Endodermal cell (in vitro differentiated cells): ENCODE data around the gene MTA1. TPM values are rescaled to one million over a fixed set of nuclear protein-coding genes. Genes with fewer than 3 reads are reported as not detected.

Experiments used
- DNase-seq: peaks from one replicate; pipeline ENCODE4 v3.0.0-alpha.2; 2017
- H3K27ac ChIP-seq: 2 replicates; pipeline ENCODE4 v1.5.1; 2013; ENCODE audit warnings: mild to moderate bottlenecking, low read depth, low read length, moderate library complexity
- H3K27me3 ChIP-seq: 2 replicates; pipeline ENCODE4 v1.6.1; 2013; ENCODE audit warnings: mild to moderate bottlenecking, low read length, moderate library complexity; ENCODE audit not compliant: insufficient read depth, control insufficient read depth, poor library complexity, severe bottlenecking
- H3K36me3 ChIP-seq: 2 replicates; pipeline ENCODE4 v1.7.0; 2013; ENCODE audit warnings: mild to moderate bottlenecking, low read length, moderate library complexity; ENCODE audit not compliant: control insufficient read depth, insufficient read depth
- H3K4me1 ChIP-seq: one replicate; pipeline ENCODE4 v1.7.0; 2013; ENCODE audit warnings: low read length; ENCODE audit not compliant: control insufficient read depth, insufficient read depth
- H3K4me3 ChIP-seq: 2 replicates; pipeline ENCODE4 v1.5.1; 2013; ENCODE audit warnings: mild to moderate bottlenecking, low read length, moderate library complexity
- H3K9ac ChIP-seq: 2 replicates; pipeline ENCODE4 v1.6.1; 2013; ENCODE audit warnings: mild to moderate bottlenecking, low read length, moderate library complexity; ENCODE audit not compliant: poor library complexity, severe bottlenecking; ENCODE audit errors: extremely low read depth
- H3K9me3 ChIP-seq: 2 replicates; pipeline ENCODE4 v1.6.1; 2013; ENCODE audit warnings: mild to moderate bottlenecking, low read length, moderate library complexity; ENCODE audit not compliant: control insufficient read depth
- H3K27ac Mint-ChIP-seq: 2 replicates; pipeline ENCODE4 v1.8.0; 2020; ENCODE audit warnings: mixed read lengths
- H3K27me3 Mint-ChIP-seq: 2 replicates; pipeline ENCODE4 v1.8.0; 2021; ENCODE audit warnings: mild to moderate bottlenecking, mixed read lengths; ENCODE audit not compliant: insufficient read depth
- H3K36me3 Mint-ChIP-seq: 2 replicates; pipeline ENCODE4 v1.8.0; 2020; ENCODE audit warnings: low read depth, mixed read lengths
- H3K4me1 Mint-ChIP-seq: 2 replicates; pipeline ENCODE4 v1.8.0; 2020; ENCODE audit warnings: mixed read lengths
- H3K4me3 Mint-ChIP-seq: 2 replicates; pipeline ENCODE4 v1.8.0; 2020; ENCODE audit warnings: mild to moderate bottlenecking, moderate library complexity, mixed read lengths
- H3K9me3 Mint-ChIP-seq: 2 replicates; pipeline ENCODE4 v1.8.0; 2020; ENCODE audit warnings: mild to moderate bottlenecking, mixed read lengths
- WGBS, 2 experiments: methylation state at CpG; one replicate each; pipeline versions ENCODE4 v1.1.5 to v1.1.7; 2013; ENCODE audit warnings: missing lambda C conversion rate in 2 of 2, mixed read lengths in 1 of 2; ENCODE audit not compliant: insufficient coverage in 1 of 2, insufficient read length in 1 of 2; 5-methylcytosine and 5-hydroxymethylcytosine counted together
- total RNA-seq, 2 donors: library from RNA; stranded (reverse); fragmentation: NEBNext Ultra II Directional in 1 of 2; extraction: Animal tissue kit (Norgen Biotek cat#: 25700) in 1 of 2; gene quantifications; 2 replicates in 1 of 2; 3 replicates in 1 of 2; pipeline ENCODE4 v1.2.1, GENCODE V29; 2021
- TF ChIP-seq, protein P1 (sequence below): fragments of 200-600 bp; sonication (generic); conservative IDR thresholded peaks from 2 replicates; pipeline ENCODE4 v1.5.0; 2021; ENCODE audit warnings: antibody characterized with exemption, mild to moderate bottlenecking

MTA1 gene
- total RNA-seq, 2 donors from 2014 or later, result 245 to 246 TPM

DNA sequence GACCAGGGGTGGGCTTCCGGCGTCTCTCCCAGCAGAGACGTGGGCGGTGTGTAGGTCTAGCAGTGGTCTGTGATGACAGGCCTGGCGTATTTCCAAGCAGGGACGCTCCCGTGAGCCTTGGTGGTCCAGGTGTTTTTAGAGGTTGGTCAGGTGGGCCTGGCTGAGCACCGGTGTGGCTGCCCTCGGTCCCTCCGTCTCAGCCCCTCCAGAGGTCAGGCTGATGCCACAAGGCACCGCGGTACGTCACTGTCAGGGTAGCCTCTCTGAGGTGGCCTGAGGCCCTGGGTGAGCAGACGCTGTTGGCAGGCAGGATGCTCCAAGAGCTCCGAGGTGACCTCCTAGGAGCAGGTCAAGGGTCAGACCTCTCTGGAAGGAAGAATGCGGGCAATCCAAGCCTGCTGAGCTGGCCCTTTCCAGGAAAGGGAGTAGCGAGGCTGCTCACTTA is 13.6 kb downstream of the MTA1 start:
- Histone ChIP-seq H3K36me3 (peaks cover 27% of the 10 kb centered on the region), H3K4me1 (no peaks in the 10 kb centered on the region), H3K27me3 (no peaks in the 10 kb centered on the region), H3K4me3 (no peak overlapping the region), H3K9me3 (peaks cover 6% of the 10 kb centered on the region), H3K9ac (no peak overlapping the region), H3K27ac (no peak overlapping the region)
- TF ChIP-seq, protein P1, sequence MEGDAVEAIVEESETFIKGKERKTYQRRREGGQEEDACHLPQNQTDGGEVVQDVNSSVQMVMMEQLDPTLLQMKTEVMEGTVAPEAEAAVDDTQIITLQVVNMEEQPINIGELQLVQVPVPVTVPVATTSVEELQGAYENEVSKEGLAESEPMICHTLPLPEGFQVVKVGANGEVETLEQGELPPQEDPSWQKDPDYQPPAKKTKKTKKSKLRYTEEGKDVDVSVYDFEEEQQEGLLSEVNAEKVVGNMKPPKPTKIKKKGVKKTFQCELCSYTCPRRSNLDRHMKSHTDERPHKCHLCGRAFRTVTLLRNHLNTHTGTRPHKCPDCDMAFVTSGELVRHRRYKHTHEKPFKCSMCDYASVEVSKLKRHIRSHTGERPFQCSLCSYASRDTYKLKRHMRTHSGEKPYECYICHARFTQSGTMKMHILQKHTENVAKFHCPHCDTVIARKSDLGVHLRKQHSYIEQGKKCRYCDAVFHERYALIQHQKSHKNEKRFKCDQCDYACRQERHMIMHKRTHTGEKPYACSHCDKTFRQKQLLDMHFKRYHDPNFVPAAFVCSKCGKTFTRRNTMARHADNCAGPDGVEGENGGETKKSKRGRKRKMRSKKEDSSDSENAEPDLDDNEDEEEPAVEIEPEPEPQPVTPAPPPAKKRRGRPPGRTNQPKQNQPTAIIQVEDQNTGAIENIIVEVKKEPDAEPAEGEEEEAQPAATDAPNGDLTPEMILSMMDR, result no peak
- H3K9me3 Mint-ChIP-seq, result peaks cover 7% of the 10 kb centered on the region
- no peak overlapping the region for H3K4me3 Mint-ChIP-seq
- H3K4me1 Mint-ChIP-seq, result no peaks in the 10 kb centered on the region
- no peak for DNase-seq
- H3K27me3 Mint-ChIP-seq, result no peaks in the 10 kb centered on the region
- 87 to 89% methylated on average over 14 to 17 of the region's 17 CpGs for WGBS, 2 experiments
- H3K36me3 Mint-ChIP-seq, result peaks cover 62% of the 10 kb centered on the region
- no peak overlapping the region for H3K27ac Mint-ChIP-seq

DNA sequence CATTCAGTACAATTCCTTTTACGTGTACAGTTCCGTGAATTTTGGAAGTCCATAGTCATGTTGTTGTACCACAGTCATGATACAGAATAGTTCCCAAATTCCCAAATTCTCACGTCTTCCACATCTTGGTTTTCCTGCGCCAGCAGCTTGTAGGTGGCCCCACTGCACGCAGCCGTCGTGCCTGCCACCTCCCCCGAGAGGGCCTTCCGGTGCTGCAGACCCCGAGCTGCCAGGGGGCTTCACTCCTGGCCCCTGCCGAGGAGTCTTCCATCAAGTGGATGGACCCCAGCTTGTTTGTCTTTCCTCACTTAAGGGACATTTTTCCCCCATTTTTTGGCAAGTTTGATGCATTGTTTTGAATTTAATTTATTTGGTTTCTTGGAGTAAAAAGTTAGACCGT is 16.8 kb downstream of the MTA1 start:
- no peaks in the 10 kb centered on the region for H3K9me3 Mint-ChIP-seq
- TF ChIP-seq, protein P1, result no peak
- no peak overlapping the region for H3K4me3 Mint-ChIP-seq
- no peaks in the 10 kb centered on the region for H3K27me3 ChIP-seq
- no peaks in the 10 kb centered on the region for H3K27me3 Mint-ChIP-seq
- peaks cover 18% of the 10 kb centered on the region for H3K36me3 ChIP-seq
- no peaks in the 10 kb centered on the region for H3K4me1 ChIP-seq
- no peak overlapping the region for H3K27ac ChIP-seq
- no peaks in the 10 kb centered on the region for H3K9me3 ChIP-seq
- WGBS, 2 experiments, result 94 to 96% methylated on average over 12 of the region's 12 CpGs
- no peak overlapping the region for H3K9ac ChIP-seq
- H3K4me3 ChIP-seq, result no peak overlapping the region
- no peak overlapping the region for H3K27ac Mint-ChIP-seq
- DNase-seq, result no peak
- H3K36me3 Mint-ChIP-seq, result peaks cover 42% of the 10 kb centered on the region
- H3K4me1 Mint-ChIP-seq, result no peaks in the 10 kb centered on the region

DNA sequence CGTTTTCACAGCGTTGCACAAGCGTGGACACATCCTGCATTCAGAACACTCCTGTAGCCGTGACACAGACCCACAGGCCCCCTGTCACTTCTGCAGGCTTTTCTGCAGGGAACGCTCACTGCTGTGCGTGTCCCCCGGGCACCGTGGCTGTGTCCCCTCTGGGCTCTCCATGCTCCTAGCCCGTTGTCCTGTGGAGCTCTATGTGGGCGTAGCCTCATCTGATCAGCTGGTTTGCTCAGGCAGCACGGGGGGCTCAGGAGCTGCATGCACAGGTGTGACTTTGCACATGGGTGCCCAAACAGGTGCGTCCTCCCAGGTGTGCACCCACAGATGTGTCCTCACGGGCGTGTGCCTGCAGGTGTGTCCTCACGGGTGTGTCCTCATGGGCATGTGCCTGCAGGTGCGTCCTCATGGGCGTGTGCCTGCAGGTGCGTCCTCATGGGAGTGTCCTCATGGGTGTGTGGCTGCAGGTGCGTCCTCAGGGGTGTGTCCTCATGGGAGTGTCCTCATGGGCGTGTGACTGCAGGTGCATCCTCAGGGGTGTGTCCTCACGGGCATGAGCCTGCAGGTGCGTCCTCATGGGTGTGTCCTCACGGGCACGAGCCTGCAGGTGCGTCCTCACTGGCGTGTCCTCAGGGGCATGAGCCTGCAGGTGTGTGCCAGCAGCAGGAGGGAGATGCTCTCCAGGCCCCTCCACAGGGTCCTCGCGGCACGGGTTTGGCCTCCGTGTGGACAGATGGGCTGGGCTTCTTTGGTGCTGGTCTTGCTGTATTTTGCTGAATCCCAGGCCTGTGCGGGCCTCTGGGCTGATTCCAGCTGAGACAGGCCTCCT is 17.5 kb downstream of the MTA1 start:
- WGBS, 2 experiments, result 93 to 98% methylated on average over 20 to 31 of the region's 31 CpGs
- no peak overlapping the region for H3K4me3 Mint-ChIP-seq
- H3K4me1 Mint-ChIP-seq, result no peaks in the 10 kb centered on the region
- H3K27me3 Mint-ChIP-seq, result no peaks in the 10 kb centered on the region
- no peaks in the 10 kb centered on the region for H3K27me3 ChIP-seq
- no peak overlapping the region for H3K4me3 ChIP-seq
- peaks cover 42% of the 10 kb centered on the region for H3K36me3 Mint-ChIP-seq
- H3K27ac Mint-ChIP-seq, result no peak overlapping the region
- DNase-seq, result no peak
- TF ChIP-seq, protein P1, result no peak
- no peaks in the 10 kb centered on the region for H3K4me1 ChIP-seq
- peaks cover 17% of the 10 kb centered on the region for H3K36me3 ChIP-seq
- no peaks in the 10 kb centered on the region for H3K9me3 Mint-ChIP-seq
- no peaks in the 10 kb centered on the region for H3K9me3 ChIP-seq
- H3K27ac ChIP-seq, result no peak overlapping the region
- H3K9ac ChIP-seq, result no peak overlapping the region
